Activated CD8-positive, alpha-beta T cell treated with anti-CD3 and anti-CD28 coated beads, Interleukin-2, amount 10 ng/mL, durations not matched to agents 7 days and 5 days (primary cell): ENCODE data around the gene AIP. TPM values are rescaled to one million over a fixed set of nuclear protein-coding genes. Genes with fewer than 3 reads are reported as not detected.

Source experiments
- ATAC-seq: fragments of 150-1000 bp; cut with Tn5 transposase; one replicate; pipeline ENCODE4 v1.10.0; 2021; ENCODE audit warnings: moderate library complexity
- CTCF ChIA-PET: fragments of 350-600 bp; sonication (Branson Sonifier 250); formaldehyde crosslinking; loops from one replicate; lab custom pipeline; 2021; ENCODE audit warnings: antibody characterized with exemption; lab: Charles Lee
- POLR2A ChIA-PET: fragments of 350-600 bp; sonication (Branson Sonifier 250); formaldehyde crosslinking; loops from one replicate; lab custom pipeline; 2021; ENCODE audit warnings: antibody characterized with exemption; lab: Charles Lee
- DNase-seq: peaks from one replicate; pipeline ENCODE4 v3.0.0-alpha.2; 2020
- H3K27ac Mint-ChIP-seq: one replicate; pipeline ENCODE4 v1.8.0; 2021; ENCODE audit warnings: mild to moderate bottlenecking, mixed read lengths
- H3K27me3 Mint-ChIP-seq: one replicate; pipeline ENCODE4 v1.8.0; 2021; ENCODE audit warnings: low read depth, mixed read lengths
- H3K36me3 Mint-ChIP-seq: one replicate; pipeline ENCODE4 v1.8.0; 2021; ENCODE audit warnings: low read depth, mixed read lengths
- H3K4me1 Mint-ChIP-seq: one replicate; pipeline ENCODE4 v1.8.0; 2021; ENCODE audit warnings: low read depth, mixed read lengths
- H3K4me3 Mint-ChIP-seq: one replicate; pipeline ENCODE4 v1.8.0; 2021; ENCODE audit warnings: mild to moderate bottlenecking, mixed read lengths
- H3K9me3 Mint-ChIP-seq: one replicate; pipeline ENCODE4 v1.8.0; 2022; ENCODE audit warnings: mixed read lengths; ENCODE audit not compliant: insufficient read depth
- total RNA-seq, 2 experiments: library from RNA; stranded (reverse); gene quantifications; one replicate each; pipeline ENCODE4 v1.2.3, GENCODE V29; 2021

The AIP gene
- total RNA-seq = 100 to 1,000 TPM; 156 to 163 TPM

- peak; percentile 99 for DNase-seq
- CTCF ChIA-PET = interaction anchor here (0.7 to 2.9 kb wide), 8 partner anchors 14 to 132 kb away, joined by 3 to 9 read pairs (median 4); partner anchors contain the start of genes PITPNM1, PPP1CA, PTPRCAP and TMEM134
- peak within 1 kb of the TSS; percentile 93 for H3K4me3 Mint-ChIP-seq
Measured at GRCh38 chr11:67482827-67483798, at the start of gene AIP. AIP (plus strand) TSS chr11:67483026; CDS start chr11:67483159, 133 bp downstream.

GRCh38 chr11:67433536-67434394 is 49.1 kb upstream of the AIP start:
- no peak for DNase-seq
- ChIA-PET POLR2A (interaction anchor here (0.7 to 8.9 kb wide), 11 partner anchors 8 to 59 kb away, joined by 3 to 109 read pairs (median 4); partner anchors contain the start of genes PPP1CA, TBC1D10C and TMEM134), CTCF (interaction anchor here (1.0 kb wide), 1 partner anchor 73 kb away, joined by 3 read pairs; no protein-coding TSS in a partner anchor)
- H3K36me3 Mint-ChIP-seq = peaks cover 71% of the 10 kb centered on the region
- H3K27ac Mint-ChIP-seq = peak overlapping the region; percentile 96
- no peak for ATAC-seq
- no peaks in the 10 kb centered on the region for H3K27me3 Mint-ChIP-seq
- H3K4me3 Mint-ChIP-seq = peak overlapping the region; percentile 84
- peaks cover 51% of the 10 kb centered on the region for H3K4me1 Mint-ChIP-seq
- H3K9me3 Mint-ChIP-seq = no peaks in the 10 kb centered on the region

More at GRCh38 chr11:67482827-67483798, at the start of gene AIP:
- Mint-ChIP-seq H3K4me1 (peaks cover 53% of the 10 kb centered on the region), H3K9me3 (no peaks in the 10 kb centered on the region), H3K27me3 (peaks cover 5% of the 10 kb centered on the region), H3K36me3 (peaks cover 43% of the 10 kb centered on the region), H3K27ac (peak within 1 kb of the TSS; percentile 99)
- peak; percentile 87 for ATAC-seq
- POLR2A ChIA-PET = interaction anchor here (0.5 to 5.0 kb wide), 15 partner anchors 8 to 244 kb away, joined by 3 to 84 read pairs (median 3); partner anchors contain the start of genes GPR152, PITPNM1, PPP1CA and PTPRCAP

GRCh38 chr11:67434395-67434881 is 48.4 kb upstream of the AIP start:
- DNase-seq = no peak
- ATAC-seq = no peak
- Mint-ChIP-seq H3K4me1 (peaks cover 52% of the 10 kb centered on the region), H3K27me3 (no peaks in the 10 kb centered on the region), H3K36me3 (peaks cover 78% of the 10 kb centered on the region), H3K27ac (peak overlapping the region; percentile 96), H3K4me3 (peak overlapping the region; percentile 84), H3K9me3 (no peaks in the 10 kb centered on the region)
- ChIA-PET CTCF (interaction anchor here (1.0 kb wide), 1 partner anchor 72 kb away, joined by 3 read pairs; no protein-coding TSS in a partner anchor), POLR2A (interaction anchor here (0.7 to 8.9 kb wide), 7 partner anchors 9 to 49 kb away, joined by 3 to 109 read pairs (median 3); partner anchors contain the start of genes PPP1CA, TBC1D10C and TMEM134)

GRCh38 chr11:67435031-67435726 is 47.6 kb upstream of the AIP start:
- Mint-ChIP-seq H3K27me3 (no peaks in the 10 kb centered on the region), H3K4me3 (peak overlapping the region; percentile 84), H3K36me3 (peaks cover 82% of the 10 kb centered on the region), H3K9me3 (no peaks in the 10 kb centered on the region), H3K27ac (peak overlapping the region; percentile 96), H3K4me1 (peaks cover 54% of the 10 kb centered on the region)
- ChIA-PET CTCF (interaction anchor here (1.0 kb wide), 1 partner anchor 71 kb away, joined by 3 read pairs; no protein-coding TSS in a partner anchor), POLR2A (interaction anchor here (0.7 to 8.9 kb wide), 7 partner anchors 10 to 50 kb away, joined by 3 to 109 read pairs (median 5); partner anchors contain the start of genes AIP, PPP1CA, TBC1D10C and TMEM134)
- ATAC-seq (no peak), DNase-seq (peak; percentile 56)

GRCh38 chr11:67435727-67436458 is 46.9 kb upstream of the AIP start:
- no peaks in the 10 kb centered on the region for H3K27me3 Mint-ChIP-seq
- peaks cover 82% of the 10 kb centered on the region for H3K36me3 Mint-ChIP-seq
- H3K9me3 Mint-ChIP-seq = no peaks in the 10 kb centered on the region
- DNase-seq (no peak), ATAC-seq (peak; percentile 2)
- POLR2A ChIA-PET = interaction anchor here (0.9 to 8.9 kb wide), 16 partner anchors 7 to 68 kb away, joined by 3 to 109 read pairs (median 22); partner anchors contain the start of genes AIP, GPR152, PPP1CA and RAD9A
- peak overlapping the region; percentile 96 for H3K27ac Mint-ChIP-seq
- H3K4me3 Mint-ChIP-seq = peak overlapping the region; percentile 84
- H3K4me1 Mint-ChIP-seq = peaks cover 56% of the 10 kb centered on the region
- CTCF ChIA-PET = interaction anchor here (1.7 to 2.6 kb wide), 6 partner anchors 17 to 80 kb away, joined by 6 to 20 read pairs (median 7); partner anchors contain the start of genes PITPNM1, PPP1CA and TBC1D10C

GRCh38 chr11:67436459-67437081 is 46.3 kb upstream of the AIP start:
- Mint-ChIP-seq H3K27ac (peak overlapping the region; percentile 96), H3K4me3 (peak overlapping the region; percentile 84), H3K36me3 (peaks cover 79% of the 10 kb centered on the region), H3K27me3 (no peaks in the 10 kb centered on the region), H3K9me3 (no peaks in the 10 kb centered on the region), H3K4me1 (peaks cover 62% of the 10 kb centered on the region)
- peak; percentile 88 for DNase-seq
- ChIA-PET POLR2A (interaction anchor here (0.6 to 8.9 kb wide), 25 partner anchors 8 to 377 kb away, joined by 3 to 109 read pairs (median 9); partner anchors contain the start of genes AIP, CABP4, CDK2AP2 and GPR152), CTCF (interaction anchor here (0.7 to 2.9 kb wide), 17 partner anchors 8 to 85 kb away, joined by 3 to 20 read pairs (median 6); partner anchors contain the start of genes AIP, CDK2AP2, PITPNM1 and PPP1CA)
- ATAC-seq = peak; percentile 38

GRCh38 chr11:67437082-67437808 is 45.6 kb upstream of the AIP start, which contains the start of gene PTPRCAP:
PTPRCAP (minus strand) TSS chr11:67437682; CDS start chr11:67437619, 63 bp downstream.
- ChIA-PET CTCF (interaction anchor here (0.7 to 3.0 kb wide), 26 partner anchors 9 to 689 kb away, joined by 3 to 21 read pairs (median 6); partner anchors contain the start of genes AIP, CDK2AP2, PITPNM1 and POLD4), POLR2A (interaction anchor here (0.6 to 8.9 kb wide), 31 partner anchors 8 to 377 kb away, joined by 3 to 109 read pairs (median 6); partner anchors contain the start of genes AIP, CABP4, CDK2AP2 and GPR152)
- DNase-seq = peak; percentile 87
- Mint-ChIP-seq H3K9me3 (no peaks in the 10 kb centered on the region), H3K27me3 (no peaks in the 10 kb centered on the region), H3K27ac (peak within 1 kb of the TSS; percentile 96), H3K36me3 (peaks cover 76% of the 10 kb centered on the region), H3K4me1 (peaks cover 61% of the 10 kb centered on the region), H3K4me3 (peak within 1 kb of the TSS; percentile 84)
- ATAC-seq = peak; percentile 41

- no peak for DNase-seq
- Mint-ChIP-seq H3K36me3 (peaks cover 72% of the 10 kb centered on the region), H3K4me3 (peak overlapping the region; percentile 84), H3K27me3 (no peaks in the 10 kb centered on the region), H3K4me1 (peaks cover 61% of the 10 kb centered on the region), H3K27ac (peak overlapping the region; percentile 96), H3K9me3 (no peaks in the 10 kb centered on the region)
- POLR2A ChIA-PET = interaction anchor here (1.0 to 8.9 kb wide), 26 partner anchors 7 to 199 kb away, joined by 3 to 109 read pairs (median 8); partner anchors contain the start of genes AIP, CABP4, CDK2AP2 and GPR152
- ATAC-seq = no peak
- CTCF ChIA-PET = interaction anchor here (0.7 to 3.0 kb wide), 22 partner anchors 9 to 689 kb away, joined by 3 to 21 read pairs (median 6); partner anchors contain the start of genes PITPNM1, POLD4, PPP1CA and RAD9A
Measured at GRCh38 chr11:67437809-67438157, 45.0 kb upstream of the AIP start.
